Cardiac fibroblast (primary cell): ENCODE data around the gene FGFR4.

Experiments
- DNase-seq, 2 donors: peaks; one replicate each; pipeline versions ENCODE4 v3.0.0 to v3.0.0-alpha.2; 2010; ENCODE audit warnings: low read depth in 2 of 2
- H3K4me3 ChIP-seq, 2 donors: replicated peaks in 1 of 2; 1 replicate in 1 of 2; 2 replicates in 1 of 2; pipeline ENCODE4 v1.5.1; 2011; ENCODE audit warnings: low read depth in 2 of 2, low read length in 2 of 2, mild to moderate bottlenecking in 2 of 2, moderate library complexity in 1 of 2
- TF ChIP-seq, protein P1 (sequence below): IDR thresholded peaks from one replicate; pipeline ENCODE4 v1.5.1; 2011; ENCODE audit warnings: low read depth, mild to moderate bottlenecking, low read length, inconsistent platforms

The FGFR4 gene

GRCh38 chr5:177086654-177087397 is at the start of gene FGFR4:
Gene FGFR4 (plus strand): TSS chr5:177086915. CDS start chr5:177089603, 2,688 bp downstream.
- DNase-seq: peak; percentile 45 to 72
- TF ChIP-seq, protein P1, sequence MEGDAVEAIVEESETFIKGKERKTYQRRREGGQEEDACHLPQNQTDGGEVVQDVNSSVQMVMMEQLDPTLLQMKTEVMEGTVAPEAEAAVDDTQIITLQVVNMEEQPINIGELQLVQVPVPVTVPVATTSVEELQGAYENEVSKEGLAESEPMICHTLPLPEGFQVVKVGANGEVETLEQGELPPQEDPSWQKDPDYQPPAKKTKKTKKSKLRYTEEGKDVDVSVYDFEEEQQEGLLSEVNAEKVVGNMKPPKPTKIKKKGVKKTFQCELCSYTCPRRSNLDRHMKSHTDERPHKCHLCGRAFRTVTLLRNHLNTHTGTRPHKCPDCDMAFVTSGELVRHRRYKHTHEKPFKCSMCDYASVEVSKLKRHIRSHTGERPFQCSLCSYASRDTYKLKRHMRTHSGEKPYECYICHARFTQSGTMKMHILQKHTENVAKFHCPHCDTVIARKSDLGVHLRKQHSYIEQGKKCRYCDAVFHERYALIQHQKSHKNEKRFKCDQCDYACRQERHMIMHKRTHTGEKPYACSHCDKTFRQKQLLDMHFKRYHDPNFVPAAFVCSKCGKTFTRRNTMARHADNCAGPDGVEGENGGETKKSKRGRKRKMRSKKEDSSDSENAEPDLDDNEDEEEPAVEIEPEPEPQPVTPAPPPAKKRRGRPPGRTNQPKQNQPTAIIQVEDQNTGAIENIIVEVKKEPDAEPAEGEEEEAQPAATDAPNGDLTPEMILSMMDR: peak; percentile 30
- peak within 1 kb of the TSS; percentile 38 to 49 for H3K4me3 ChIP-seq

GRCh38 chr5:177036921-177037320 is 49.8 kb upstream of the FGFR4 start:
- TF ChIP-seq, protein P1: no peak
- H3K4me3 ChIP-seq: no peak overlapping the region
- no peak for DNase-seq

DNA sequence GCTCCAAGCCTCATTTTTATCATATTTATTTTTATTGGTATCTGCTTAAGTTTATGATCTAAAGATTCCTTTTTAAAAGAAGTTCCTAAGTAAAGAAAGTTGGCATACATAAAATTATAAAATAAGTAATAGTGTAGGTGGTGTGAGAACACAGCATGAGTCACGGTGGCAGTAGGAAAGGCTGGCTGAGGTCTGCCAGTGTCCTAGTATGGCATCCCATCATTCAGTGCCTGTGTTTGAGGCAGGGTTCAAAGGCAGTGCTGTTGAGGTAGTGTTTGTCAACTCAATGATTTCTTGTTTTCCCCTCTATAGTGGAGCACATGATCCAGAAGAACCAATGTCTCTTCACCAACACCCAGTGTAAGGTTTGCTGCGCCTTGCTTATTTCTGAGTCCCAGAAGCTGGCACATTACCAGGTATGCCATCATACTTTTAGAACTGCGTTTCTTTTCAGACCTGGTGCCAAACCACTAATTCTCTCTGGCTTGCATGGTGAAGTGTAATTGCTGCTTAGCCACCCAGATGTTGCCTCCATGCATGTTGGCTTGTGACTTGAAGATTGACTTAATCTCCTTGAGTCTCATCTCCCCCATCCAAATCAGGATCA is 45.8 kb upstream of the FGFR4 start:
- no peak overlapping the region for H3K4me3 ChIP-seq
- DNase-seq: peak; percentile 17 to 63
- TF ChIP-seq, protein P1: no peak

- DNase-seq: no peak
- TF ChIP-seq, protein P1: no peak
Observed at GRCh38 chr5:177041936-177042335, 44.8 kb upstream of the FGFR4 start.

DNA sequence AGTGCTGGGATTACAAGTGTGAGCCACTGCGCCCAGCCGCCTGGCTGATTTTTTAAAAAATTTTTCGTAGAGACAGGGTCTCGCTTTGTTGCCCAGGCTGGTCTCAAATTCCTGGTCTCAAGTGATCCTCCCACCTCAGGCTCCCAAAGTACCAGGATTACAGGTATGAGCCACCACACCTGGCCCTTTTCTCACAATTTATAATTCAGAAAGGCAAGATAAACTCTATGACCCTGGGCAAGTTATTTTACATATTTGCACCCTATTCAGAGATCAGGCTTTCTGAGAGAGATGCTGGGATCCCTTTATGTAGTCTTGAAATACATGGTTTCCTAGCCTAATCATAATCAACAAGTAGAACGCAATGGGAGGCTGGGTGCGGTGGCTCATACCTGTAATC is 43.6 kb upstream of the FGFR4 start:
- TF ChIP-seq, protein P1: no peak
- H3K4me3 ChIP-seq: no peak overlapping the region
- DNase-seq: no peak

More at GRCh38 chr5:177041936-177042335, 44.8 kb upstream of the FGFR4 start:
- no peak overlapping the region for H3K4me3 ChIP-seq

DNA sequence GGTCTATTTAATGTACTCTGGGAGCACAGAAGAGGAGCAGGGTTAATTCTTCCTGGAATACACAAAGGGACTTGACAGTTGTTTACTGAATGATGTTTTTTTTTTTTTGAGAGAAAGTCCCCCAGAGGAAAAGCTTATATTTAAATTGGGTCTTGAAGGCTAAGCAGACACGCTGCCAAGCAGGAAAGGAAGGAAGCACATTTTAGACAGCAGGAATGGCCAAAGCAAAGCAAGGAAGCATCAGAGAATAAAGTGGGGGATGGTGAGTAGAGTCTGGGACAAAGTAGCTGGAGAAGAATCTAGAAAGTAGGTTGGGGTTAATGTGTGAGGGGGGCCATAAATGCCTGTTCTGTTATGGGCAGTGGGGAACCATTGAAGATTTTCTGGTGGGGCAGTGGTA is 42.8 kb upstream of the FGFR4 start:
- DNase-seq: no peak
- TF ChIP-seq, protein P1: no peak
- H3K4me3 ChIP-seq: no peak overlapping the region
